HFFc6 (cell line): ENCODE data around the gene LORICRIN. TPM values are rescaled to one million over a fixed set of nuclear protein-coding genes. Genes with fewer than 3 reads are reported as not detected.

Source experiments
- DNase-seq: peaks from one replicate; pipeline ENCODE4 v3.0.0-alpha.2; 2018
- H3K27ac Mint-ChIP-seq: 2 replicates; pipeline ENCODE4 v1.8.0; 2020; ENCODE audit warnings: mild to moderate bottlenecking, mixed read lengths
- H3K27me3 Mint-ChIP-seq: 2 replicates; pipeline ENCODE4 v1.8.0; 2021; ENCODE audit warnings: mild to moderate bottlenecking, moderate library complexity, mixed read lengths; ENCODE audit not compliant: insufficient read depth
- H3K36me3 Mint-ChIP-seq: 2 replicates; pipeline ENCODE4 v1.8.0; 2021; ENCODE audit warnings: low read depth, mixed read lengths
- H3K4me1 Mint-ChIP-seq: 2 replicates; pipeline ENCODE4 v1.8.0; 2020; ENCODE audit warnings: low read depth, mixed read lengths
- H3K4me3 Mint-ChIP-seq: 2 replicates; pipeline ENCODE4 v1.8.0; 2020; ENCODE audit warnings: mild to moderate bottlenecking, moderate library complexity, mixed read lengths
- H3K9me3 Mint-ChIP-seq: 2 replicates; pipeline ENCODE4 v1.8.0; 2020; ENCODE audit warnings: mild to moderate bottlenecking, mixed read lengths
- total RNA-seq, 6 experiments: library from RNA; stranded (reverse); fragmentation: NEBNext Ultra II Directional; extraction: Animal tissue kit (Norgen Biotek cat#: 25700); gene quantifications; 2 replicates in 1 of 6; 3 replicates in 5 of 6; pipeline ENCODE4 v1.2.3, GENCODE V29; 2021
- TF ChIP-seq, protein P1 (sequence below): fragments of 200-600 bp; sonication (generic); IDR thresholded peaks from 2 replicates; pipeline ENCODE4 v1.5.0; 2021; ENCODE audit warnings: antibody characterized with exemption, mild to moderate bottlenecking

Gene LORICRIN
- total RNA-seq, 6 experiments from 2014 or later, result not detected

DNA sequence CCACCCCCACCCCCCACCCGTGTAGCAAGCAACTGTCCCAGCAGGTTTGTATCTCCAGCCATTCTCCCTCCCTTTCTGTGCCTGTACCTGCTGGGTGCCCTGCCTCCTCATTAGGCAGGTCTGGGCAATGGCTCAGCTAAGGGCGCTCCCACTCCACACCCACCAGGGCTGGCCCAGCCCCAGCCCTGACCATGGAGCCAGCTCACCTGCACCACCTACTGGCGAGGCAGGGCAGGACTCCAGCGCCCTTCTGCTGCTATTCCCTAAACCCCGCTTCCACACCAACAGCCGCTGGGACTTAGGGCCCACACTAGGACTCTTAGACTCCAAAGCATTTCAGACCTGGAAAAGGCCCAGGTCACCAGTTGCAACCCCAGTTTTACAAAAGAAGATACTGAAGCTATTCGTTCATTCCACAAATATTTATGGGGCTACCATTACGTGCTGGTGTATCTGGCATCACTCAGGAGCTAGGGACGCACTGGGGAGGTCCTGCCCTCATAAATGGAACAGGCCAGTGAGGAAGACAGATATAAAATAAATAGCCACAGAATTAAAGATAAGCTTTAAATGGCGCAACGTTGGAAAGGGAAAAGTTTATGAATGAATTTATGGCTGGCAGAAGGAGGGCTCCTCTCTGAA, 29.3 kb downstream of the LORICRIN start:
- H3K4me3 Mint-ChIP-seq, result no peak overlapping the region
- DNase-seq, result no peak
- H3K4me1 Mint-ChIP-seq, result no peaks in the 10 kb centered on the region
- peaks cover 4% of the 10 kb centered on the region for H3K27me3 Mint-ChIP-seq
- no peaks in the 10 kb centered on the region for H3K36me3 Mint-ChIP-seq
- no peaks in the 10 kb centered on the region for H3K9me3 Mint-ChIP-seq
- TF ChIP-seq, protein P1, sequence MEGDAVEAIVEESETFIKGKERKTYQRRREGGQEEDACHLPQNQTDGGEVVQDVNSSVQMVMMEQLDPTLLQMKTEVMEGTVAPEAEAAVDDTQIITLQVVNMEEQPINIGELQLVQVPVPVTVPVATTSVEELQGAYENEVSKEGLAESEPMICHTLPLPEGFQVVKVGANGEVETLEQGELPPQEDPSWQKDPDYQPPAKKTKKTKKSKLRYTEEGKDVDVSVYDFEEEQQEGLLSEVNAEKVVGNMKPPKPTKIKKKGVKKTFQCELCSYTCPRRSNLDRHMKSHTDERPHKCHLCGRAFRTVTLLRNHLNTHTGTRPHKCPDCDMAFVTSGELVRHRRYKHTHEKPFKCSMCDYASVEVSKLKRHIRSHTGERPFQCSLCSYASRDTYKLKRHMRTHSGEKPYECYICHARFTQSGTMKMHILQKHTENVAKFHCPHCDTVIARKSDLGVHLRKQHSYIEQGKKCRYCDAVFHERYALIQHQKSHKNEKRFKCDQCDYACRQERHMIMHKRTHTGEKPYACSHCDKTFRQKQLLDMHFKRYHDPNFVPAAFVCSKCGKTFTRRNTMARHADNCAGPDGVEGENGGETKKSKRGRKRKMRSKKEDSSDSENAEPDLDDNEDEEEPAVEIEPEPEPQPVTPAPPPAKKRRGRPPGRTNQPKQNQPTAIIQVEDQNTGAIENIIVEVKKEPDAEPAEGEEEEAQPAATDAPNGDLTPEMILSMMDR, result peak; percentile 67
- H3K27ac Mint-ChIP-seq, result no peak overlapping the region

DNA sequence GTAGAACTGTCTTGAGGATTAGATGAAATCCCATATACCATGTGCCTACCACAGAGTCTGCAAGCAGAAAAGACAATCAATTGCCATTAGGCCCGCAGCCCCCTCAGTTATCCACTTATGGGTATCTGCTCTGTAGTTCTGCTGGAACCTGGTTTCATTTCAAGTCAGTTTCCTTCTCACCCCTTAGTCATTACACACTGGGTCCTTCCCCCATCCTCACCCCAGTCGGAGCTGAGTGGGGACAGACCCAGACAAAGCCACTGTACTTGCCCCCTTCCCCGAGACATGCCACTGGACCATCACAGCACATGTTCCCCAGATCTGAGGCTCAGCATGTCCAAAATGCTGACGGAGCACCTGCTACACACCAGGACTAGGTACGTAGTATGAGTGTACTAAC, 32.0 kb downstream of the LORICRIN start:
- no peaks in the 10 kb centered on the region for H3K36me3 Mint-ChIP-seq
- H3K27ac Mint-ChIP-seq, result no peak overlapping the region
- peaks cover 10% of the 10 kb centered on the region for H3K27me3 Mint-ChIP-seq
- H3K4me3 Mint-ChIP-seq, result no peak overlapping the region
- DNase-seq, result no peak
- H3K4me1 Mint-ChIP-seq, result no peaks in the 10 kb centered on the region
- TF ChIP-seq, protein P1, result no peak
- no peaks in the 10 kb centered on the region for H3K9me3 Mint-ChIP-seq

DNA sequence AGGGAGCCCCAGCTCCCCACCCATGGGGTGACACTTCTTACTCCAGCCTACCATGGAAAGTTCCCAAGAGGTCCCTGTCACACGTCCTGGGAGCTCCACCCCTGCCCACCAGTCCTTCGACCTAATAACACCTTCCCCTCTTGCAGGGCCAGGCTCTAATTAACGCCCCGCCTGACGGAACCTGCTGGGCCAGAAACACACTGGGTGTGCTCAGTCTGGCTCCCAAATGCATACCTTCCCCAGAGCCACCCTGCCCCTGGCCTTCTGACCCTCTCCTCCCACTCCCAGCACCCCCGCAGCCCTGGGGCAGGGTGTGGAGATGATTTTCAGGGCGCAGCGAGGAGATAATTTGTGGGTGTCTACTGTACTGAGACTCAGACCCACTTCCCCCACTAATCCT, 32.7 kb downstream of the LORICRIN start:
- Mint-ChIP-seq H3K27me3 (peaks cover 12% of the 10 kb centered on the region), H3K4me3 (no peak overlapping the region), H3K4me1 (no peaks in the 10 kb centered on the region), H3K27ac (no peak overlapping the region), H3K9me3 (no peaks in the 10 kb centered on the region), H3K36me3 (no peaks in the 10 kb centered on the region)
- DNase-seq, result no peak
- TF ChIP-seq, protein P1, result no peak

DNA sequence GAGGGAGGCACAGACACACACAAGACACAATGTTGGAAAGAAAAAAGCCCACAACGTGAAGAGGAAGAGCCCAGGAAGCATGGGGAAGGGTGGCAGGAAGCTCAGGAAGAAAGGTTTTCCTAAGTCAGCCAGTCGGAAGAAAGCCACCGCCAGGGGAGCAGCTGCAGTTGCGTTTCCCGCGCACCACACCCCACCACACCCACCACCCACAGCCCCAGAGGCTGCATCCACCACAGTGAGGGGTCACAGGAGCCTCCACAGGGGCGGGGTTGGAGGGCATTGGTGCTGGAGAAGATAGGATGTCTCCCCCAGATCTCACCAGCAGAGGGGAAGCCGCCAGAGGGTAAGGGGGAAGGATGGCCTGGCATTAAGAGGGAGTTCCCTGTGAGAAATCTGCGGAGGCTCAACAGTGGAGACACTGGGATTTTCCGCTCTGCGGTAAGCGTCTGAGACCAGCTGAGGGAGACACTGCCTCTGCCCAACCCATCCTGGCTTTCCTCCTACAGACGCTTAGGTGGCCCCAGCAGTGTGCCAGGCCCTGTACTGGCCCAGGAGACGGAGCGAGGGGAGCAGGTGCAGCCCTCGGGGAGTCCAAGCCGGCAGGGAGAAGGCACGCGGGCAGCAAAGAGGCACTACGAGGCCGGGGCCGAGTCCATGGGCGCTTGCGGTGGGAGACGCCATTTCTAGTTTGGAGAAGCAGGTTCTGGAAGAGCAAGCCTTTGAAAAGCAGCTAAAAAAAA, 33.4 kb downstream of the LORICRIN start:
- DNase-seq, result no peak
- Mint-ChIP-seq H3K4me3 (no peak overlapping the region), H3K4me1 (no peaks in the 10 kb centered on the region), H3K36me3 (no peaks in the 10 kb centered on the region), H3K27ac (no peak overlapping the region), H3K9me3 (no peaks in the 10 kb centered on the region), H3K27me3 (peaks cover 14% of the 10 kb centered on the region)
- TF ChIP-seq, protein P1, result no peak

DNA sequence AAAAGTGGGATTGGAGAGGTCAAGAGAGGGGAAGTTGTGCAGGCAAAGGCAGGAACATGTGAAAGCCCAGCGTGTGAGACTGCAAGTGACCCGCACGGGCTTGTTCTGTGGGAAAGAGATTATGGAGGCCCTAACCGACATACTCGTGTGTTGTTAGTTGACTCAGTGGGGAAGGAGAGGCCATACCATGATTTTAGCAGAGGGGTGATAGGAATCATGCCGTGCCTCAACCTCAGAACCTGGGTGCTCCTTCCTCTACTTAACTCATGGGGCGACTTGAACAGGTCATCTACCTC, 33.9 kb downstream of the LORICRIN start:
- TF ChIP-seq, protein P1, result no peak
- H3K4me3 Mint-ChIP-seq, result no peak overlapping the region
- DNase-seq, result no peak
- H3K9me3 Mint-ChIP-seq, result no peaks in the 10 kb centered on the region
- no peak overlapping the region for H3K27ac Mint-ChIP-seq
- no peaks in the 10 kb centered on the region for H3K36me3 Mint-ChIP-seq
- H3K4me1 Mint-ChIP-seq, result no peaks in the 10 kb centered on the region
- peaks cover 14% of the 10 kb centered on the region for H3K27me3 Mint-ChIP-seq
